GM12872 (cell line): ENCODE measurements around the gene NCOA7.

Experiments used
- CTCF ChIP-seq: IDR thresholded peaks from 3 replicates; pipeline ENCODE4 v1.5.1; 2011; ENCODE audit warnings: low read depth, mild to moderate bottlenecking, low read length, moderate library complexity; ENCODE audit not compliant: insufficient read depth

The NCOA7 gene

GRCh38 chr6:125950293-125950692 lies 159.5 kb downstream of the NCOA7 start:
- no peak for TF ChIP-seq CTCF

GRCh38 chr6:125951323-125951722 lies 160.6 kb downstream of the NCOA7 start:
- no peak for TF ChIP-seq CTCF

GRCh38 chr6:125952764-125953501 lies 162.2 kb downstream of the NCOA7 start:
- peak; percentile 59 for TF ChIP-seq CTCF

GRCh38 chr6:125953502-125953875 lies 162.7 kb downstream of the NCOA7 start:
- peak; percentile 33; the same call in 2 of the 3 replicates for TF ChIP-seq CTCF

- no peak for TF ChIP-seq CTCF
Observed at GRCh38 chr6:125954735-125955339, 164.1 kb downstream of the NCOA7 start.

- TF ChIP-seq CTCF, result no peak
Observed at GRCh38 chr6:125955973-125956372, 165.2 kb downstream of the NCOA7 start.

- TF ChIP-seq CTCF, result peak; percentile 99
Observed at GRCh38 chr6:125956506-125957390, 166.0 kb downstream of the NCOA7 start, which contains the start of gene HINT3. HINT3 (plus strand) TSS chr6:125956770; CDS start chr6:125956978, 208 bp downstream.
